GM12874 (cell line): ENCODE data around the gene ZC3H4.

Experiments used
- TF ChIP-seq, protein P1 (sequence below): IDR thresholded peaks from 2 replicates; pipeline ENCODE4 v1.5.1; 2011; ENCODE audit warnings: low read depth, mild to moderate bottlenecking, control low read depth, low read length, moderate library complexity; ENCODE audit not compliant: insufficient read depth

ZC3H4 gene

DNA sequence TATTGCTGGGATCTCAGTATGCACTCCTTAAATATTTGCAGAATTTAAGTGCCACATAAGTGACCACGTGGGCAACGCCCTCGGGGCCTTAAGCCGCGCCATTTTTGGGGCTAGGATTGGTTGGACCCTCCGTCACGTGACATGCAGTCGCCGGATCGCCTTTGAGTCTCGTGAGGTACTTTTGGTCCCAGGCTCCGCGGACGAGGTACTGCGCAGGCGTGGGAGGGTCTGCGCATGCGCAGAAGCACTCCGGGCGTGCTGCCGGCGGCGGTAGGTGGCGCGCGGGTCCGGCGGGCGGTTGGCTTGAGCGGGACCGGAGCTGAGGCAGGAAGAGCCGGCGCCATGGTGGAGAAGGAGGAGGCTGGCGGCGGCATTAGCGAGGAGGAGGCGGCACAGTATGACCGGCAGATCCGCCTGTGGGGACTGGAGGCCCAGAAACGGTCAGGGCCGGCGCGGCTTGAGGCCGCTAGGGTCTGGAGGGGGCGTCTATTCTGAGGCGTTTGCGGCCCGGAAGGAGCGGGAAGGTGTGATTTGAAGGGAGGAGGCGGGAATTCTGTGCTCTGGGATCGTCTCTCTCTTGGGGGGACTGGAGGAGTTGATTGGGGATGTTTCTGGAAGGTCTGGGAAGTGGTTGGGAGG is 17.1 kb upstream of the ZC3H4 start, which contains the start of gene SAE1:
Gene SAE1, plus strand, starts transcription at position 247 of the 639 bp plus-strand sequence. Its CDS starts 96 bp downstream, at position 343.
- TF ChIP-seq, protein P1, sequence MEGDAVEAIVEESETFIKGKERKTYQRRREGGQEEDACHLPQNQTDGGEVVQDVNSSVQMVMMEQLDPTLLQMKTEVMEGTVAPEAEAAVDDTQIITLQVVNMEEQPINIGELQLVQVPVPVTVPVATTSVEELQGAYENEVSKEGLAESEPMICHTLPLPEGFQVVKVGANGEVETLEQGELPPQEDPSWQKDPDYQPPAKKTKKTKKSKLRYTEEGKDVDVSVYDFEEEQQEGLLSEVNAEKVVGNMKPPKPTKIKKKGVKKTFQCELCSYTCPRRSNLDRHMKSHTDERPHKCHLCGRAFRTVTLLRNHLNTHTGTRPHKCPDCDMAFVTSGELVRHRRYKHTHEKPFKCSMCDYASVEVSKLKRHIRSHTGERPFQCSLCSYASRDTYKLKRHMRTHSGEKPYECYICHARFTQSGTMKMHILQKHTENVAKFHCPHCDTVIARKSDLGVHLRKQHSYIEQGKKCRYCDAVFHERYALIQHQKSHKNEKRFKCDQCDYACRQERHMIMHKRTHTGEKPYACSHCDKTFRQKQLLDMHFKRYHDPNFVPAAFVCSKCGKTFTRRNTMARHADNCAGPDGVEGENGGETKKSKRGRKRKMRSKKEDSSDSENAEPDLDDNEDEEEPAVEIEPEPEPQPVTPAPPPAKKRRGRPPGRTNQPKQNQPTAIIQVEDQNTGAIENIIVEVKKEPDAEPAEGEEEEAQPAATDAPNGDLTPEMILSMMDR, result peak; percentile 73

DNA sequence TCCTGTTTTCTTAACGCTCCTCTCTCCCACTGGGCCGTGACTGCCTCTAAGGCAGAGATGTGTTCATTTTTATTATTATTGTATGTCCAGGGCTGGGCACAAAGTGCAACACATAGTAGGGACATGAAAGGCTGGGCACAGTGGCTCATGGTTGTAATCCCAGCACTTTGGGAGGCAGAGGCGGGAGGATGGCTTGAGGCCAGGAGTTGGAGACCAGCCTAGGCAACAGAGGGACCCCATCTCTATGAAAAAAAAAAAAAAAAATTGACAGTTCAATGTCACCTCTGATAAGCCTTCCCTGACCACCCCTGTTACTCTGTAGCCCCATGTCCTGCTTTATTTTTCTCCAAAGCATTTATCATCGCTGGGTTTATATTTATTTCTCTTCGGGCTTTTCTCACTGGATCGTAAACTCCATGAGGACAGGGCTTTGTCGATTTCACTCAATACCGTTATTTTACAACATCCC is 16.6 kb upstream of the ZC3H4 start:
- TF ChIP-seq, protein P1, result no peak

DNA sequence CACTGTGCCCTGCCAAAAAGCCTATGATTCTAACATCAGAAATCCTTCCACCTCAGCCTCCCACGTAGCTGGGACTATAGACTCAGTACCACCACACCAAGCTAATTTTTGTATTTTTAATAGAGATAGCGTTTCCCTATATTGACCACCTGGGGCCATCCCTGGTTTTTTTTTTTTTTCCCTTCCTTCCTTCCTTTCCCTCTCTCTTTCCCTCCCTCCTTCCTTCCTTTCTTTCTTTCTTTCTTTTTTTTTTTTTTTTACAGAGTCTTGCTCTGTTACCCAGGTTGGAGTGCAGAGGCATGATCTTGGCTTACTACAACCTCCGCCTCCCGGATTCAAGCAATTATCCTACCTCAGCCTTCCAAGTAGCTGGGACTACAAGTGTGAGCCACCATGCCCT is 16.0 kb upstream of the ZC3H4 start:
- TF ChIP-seq, protein P1, result no peak

DNA sequence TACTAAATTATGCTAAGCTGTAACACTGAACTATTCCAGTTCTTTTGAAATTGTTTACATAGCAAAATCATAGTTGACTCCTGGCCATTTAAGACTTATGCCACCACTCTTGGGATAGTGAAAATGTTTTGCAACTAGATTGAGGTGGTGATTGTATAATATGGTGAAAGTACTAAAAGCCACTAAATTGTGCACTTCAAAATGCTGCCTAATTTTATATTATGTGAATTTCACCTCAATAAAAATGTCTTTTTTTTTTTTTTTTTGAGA is 12.0 kb upstream of the ZC3H4 start:
- TF ChIP-seq, protein P1, result no peak

DNA sequence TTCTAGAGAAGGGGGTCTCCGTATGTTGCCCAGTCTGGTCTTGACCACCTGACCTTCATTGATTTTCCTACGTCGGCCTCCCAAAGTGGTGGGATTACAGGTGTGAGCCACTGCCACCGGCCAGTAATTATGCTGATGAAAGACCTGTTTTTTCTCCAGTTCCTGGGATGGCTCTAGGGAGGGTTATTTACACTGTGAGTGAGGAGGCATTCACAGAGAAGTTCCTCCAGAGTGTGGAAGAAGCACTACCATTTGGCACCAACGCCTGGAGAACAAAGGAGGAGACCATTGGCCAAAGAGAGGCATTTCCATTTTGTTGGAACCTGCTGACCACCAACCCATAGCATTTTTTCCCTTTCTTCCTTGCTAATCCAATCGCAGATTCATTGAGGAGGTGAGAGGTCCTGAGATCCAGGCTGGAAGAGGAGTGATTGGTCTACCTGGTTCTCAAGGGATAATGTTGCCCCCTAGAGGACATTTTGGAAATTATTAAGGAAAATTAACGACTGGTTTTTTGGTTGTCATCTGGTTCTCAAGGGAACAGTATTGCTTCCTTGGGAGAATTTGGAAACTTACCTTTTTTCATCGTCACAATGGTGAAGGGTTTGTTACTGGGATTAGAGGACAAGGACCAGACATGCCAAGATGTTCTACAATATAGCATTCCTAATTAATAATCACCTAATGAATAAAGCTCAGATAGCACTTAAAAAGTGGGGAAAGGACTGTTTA is 11.5 kb upstream of the ZC3H4 start:
- TF ChIP-seq, protein P1, result peak; percentile 49

DNA sequence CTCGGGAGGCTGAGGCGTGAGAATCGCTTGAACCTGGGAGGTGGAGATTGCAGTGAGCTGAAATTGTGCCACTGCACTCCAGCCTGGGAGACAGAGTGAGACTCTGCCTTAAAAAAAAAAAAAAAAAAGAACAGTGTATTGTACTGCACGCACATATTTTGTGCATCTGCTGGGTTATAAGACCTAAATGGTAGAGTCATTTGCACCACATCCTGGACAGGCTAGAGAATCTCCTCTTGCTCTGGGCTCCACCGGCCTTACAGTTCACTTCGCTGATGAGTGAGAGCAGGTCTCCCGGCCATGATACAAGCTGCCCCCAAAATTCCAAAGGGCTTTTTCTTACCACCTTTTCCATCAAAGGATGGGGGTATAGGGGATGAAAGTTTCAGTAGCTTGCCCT is 9.8 kb upstream of the ZC3H4 start:
- TF ChIP-seq, protein P1, result no peak

DNA sequence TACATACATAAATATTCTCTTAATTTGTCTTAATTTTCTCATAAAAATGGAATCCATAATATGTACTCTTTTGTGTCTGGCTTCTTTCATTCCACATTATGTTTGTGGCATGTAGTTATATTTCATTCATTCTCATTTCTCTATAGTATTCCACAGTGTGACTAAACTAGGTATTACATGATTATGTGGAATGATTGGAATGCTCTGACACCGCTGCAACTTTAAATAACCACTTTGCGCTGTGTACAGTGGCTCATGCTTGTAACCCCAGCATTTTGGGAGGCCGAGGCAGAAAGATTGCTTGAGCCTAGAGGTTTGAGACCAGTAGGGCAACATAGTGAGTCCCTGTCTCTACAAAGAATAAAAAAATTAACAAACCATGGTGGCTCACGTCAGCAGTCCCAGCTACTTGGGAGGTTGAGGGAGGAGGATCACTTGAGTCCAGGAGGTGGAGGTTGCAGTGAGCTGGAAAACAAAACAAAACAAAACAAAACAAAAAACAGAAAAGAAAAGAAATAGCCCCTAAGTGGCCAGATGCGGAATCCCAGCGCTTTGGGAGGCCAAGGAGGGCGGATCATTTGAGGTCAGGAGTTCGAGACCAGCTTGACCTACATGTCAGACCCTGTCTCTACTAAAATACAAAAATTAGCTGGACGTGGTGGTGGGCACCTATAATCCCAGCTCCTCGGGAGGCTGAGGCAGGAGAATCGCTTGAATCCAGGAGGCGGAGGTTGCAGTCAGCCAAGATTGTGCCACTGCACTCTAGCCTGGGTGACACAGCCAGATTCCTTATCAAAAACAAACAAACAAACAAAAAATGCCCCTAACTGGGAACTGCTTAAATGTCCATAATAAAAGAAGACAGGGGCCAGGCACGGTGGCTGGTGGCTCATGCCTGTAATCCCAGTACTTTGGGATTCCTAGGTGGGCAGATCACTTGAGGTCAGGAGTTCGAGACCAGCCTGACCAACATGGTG is 9.1 kb upstream of the ZC3H4 start:
- TF ChIP-seq, protein P1, result no peak
